GM21360 (cell line): ENCODE results near the gene B4GALT6.

ENCODE experiments used
- ATAC-seq: cut with Tn5 transposase; IDR thresholded peaks from one replicate; pipeline ENCODE4 v1.9.1; 2021; ENCODE audit warnings: mild to moderate bottlenecking, moderate library complexity; ENCODE audit not compliant: unreplicated experiment

Gene B4GALT6

GRCh38 chr18:31598021-31598805, 86.2 kb downstream of the B4GALT6 start:
- ATAC-seq = no peak

GRCh38 chr18:31596081-31596872, 88.1 kb downstream of the B4GALT6 start:
- ATAC-seq = no peak

- ATAC-seq = no peak
These were observed 89.1 kb downstream of the B4GALT6 start for GRCh38 chr18:31595121-31595771.

- no peak for ATAC-seq
These were observed 91.7 kb downstream of the B4GALT6 start for GRCh38 chr18:31592506-31593157.

GRCh38 chr18:31591628-31592027, 92.8 kb downstream of the B4GALT6 start, which contains the start of gene TTR:
Gene TTR, plus strand, starts transcription at chr18:31591877. Its CDS starts 26 bp downstream, at chr18:31591903.
- ATAC-seq = no peak

GRCh38 chr18:31591113-31591512, 93.3 kb downstream of the B4GALT6 start:
- no peak for ATAC-seq

GRCh38 chr18:31590570-31590969, 93.8 kb downstream of the B4GALT6 start:
- ATAC-seq = no peak

- ATAC-seq = no peak
These were observed 96.9 kb downstream of the B4GALT6 start for GRCh38 chr18:31587529-31587928.

- no peak for ATAC-seq
These were observed 97.8 kb downstream of the B4GALT6 start for GRCh38 chr18:31586616-31587015.

- ATAC-seq = no peak
These were observed 98.4 kb downstream of the B4GALT6 start for GRCh38 chr18:31585991-31586390.

- no peak for ATAC-seq
These were observed 101.1 kb downstream of the B4GALT6 start for GRCh38 chr18:31583185-31583854.

- no peak for ATAC-seq
These were observed 102.7 kb downstream of the B4GALT6 start for GRCh38 chr18:31581498-31582197.

GRCh38 chr18:31579375-31579774, 105.0 kb downstream of the B4GALT6 start:
- no peak for ATAC-seq

- ATAC-seq = no peak
These were observed 106.3 kb downstream of the B4GALT6 start for GRCh38 chr18:31578126-31578525.

- peak; percentile 50 for ATAC-seq
These were observed 107.2 kb downstream of the B4GALT6 start for GRCh38 chr18:31577195-31577594.

- ATAC-seq = peak; percentile 73
These were observed 107.7 kb downstream of the B4GALT6 start for GRCh38 chr18:31576670-31577069.

GRCh38 chr18:31575515-31576257, 108.7 kb downstream of the B4GALT6 start:
- no peak for ATAC-seq

GRCh38 chr18:31574359-31574758, 110.0 kb downstream of the B4GALT6 start:
- ATAC-seq = no peak
